ENCODE measurements around the gene RPAP2. TPM values are rescaled to one million over a fixed set of nuclear protein-coding genes. Genes with fewer than 3 reads are reported as not detected.

Gene RPAP2
- total and polyA plus RNA-seq, 2 of the 8 experiments (the other 6 are each of a cell fraction or from before 2014, with no cell fraction given), result 7.9 to 28.4 TPM

DNA sequence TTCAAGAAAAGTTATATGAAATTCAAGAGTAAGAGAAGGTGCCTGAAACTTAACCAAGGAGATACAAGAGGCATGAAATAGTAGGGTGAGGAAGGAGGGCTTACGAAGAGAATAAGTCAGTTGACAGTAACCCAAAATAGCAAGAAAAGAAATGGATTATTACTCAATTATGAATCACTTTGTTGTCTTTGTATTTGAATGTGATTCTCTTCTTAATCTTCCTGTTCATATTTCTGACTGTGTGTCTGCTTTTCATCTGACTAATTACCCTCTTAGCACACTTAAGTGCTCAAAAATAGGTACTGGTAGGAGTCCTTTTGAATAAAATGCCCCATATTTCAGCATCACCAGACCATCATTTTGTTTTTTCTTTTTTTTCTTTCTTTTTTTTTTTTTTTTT is 39.5 kb upstream of the RPAP2 start (continued):
- no peak for TF ChIP-seq SP1 (IDR thresholded peaks at IDR 0.05; ENCODE audit: low read depth, low read length)

All from H1 (cell line).